ENCODE measurements around the gene NOLC1.

NOLC1 gene

GRCh38 chr10:102202386-102202785, 50.2 kb downstream of the NOLC1 start:
- DNase-seq (ENCODE audit: low read depth, low spot score): no peak

GRCh38 chr10:102208311-102209035, 56.3 kb downstream of the NOLC1 start:
- DNase-seq (ENCODE audit: low read depth, low spot score): no peak

- DNase-seq (ENCODE audit: low read depth, low spot score): no peak
Measured at GRCh38 chr10:102211615-102212299, 59.6 kb downstream of the NOLC1 start.

All from smooth muscle cell of the brain vasculature (primary cell).